ENCODE measurements around the gene RAB26. TPM values are rescaled to one million over a fixed set of nuclear protein-coding genes. Genes with fewer than 3 reads are reported as not detected.
"Not testable (repeated sequence)": the region's sequence is repeated elsewhere in the genome, so short reads cannot be mapped to it uniquely, and the experiment has no call there.

RAB26 gene
- total and polyA plus RNA-seq, 2 experiments from 2014 or later, result 4.1 to 8.7 TPM

GRCh38 chr16:2121325-2121724 lies 27.1 kb upstream of the RAB26 start:
- H3K4me1 ChIP-seq (ENCODE audit: insufficient read depth); H4K20me1 ChIP-seq (replicated peaks; ENCODE audit: insufficient read depth); H2AFZ ChIP-seq; H3K9me3 Mint-ChIP-seq; H3K4me3 Mint-ChIP-seq; H3K27me3 ChIP-seq (ENCODE audit: insufficient read depth); H3K36me3 Mint-ChIP-seq (ENCODE audit: low read depth); H3K27me3 Mint-ChIP-seq (ENCODE audit: insufficient read depth, low read depth, poor library complexity); H3K27ac ChIP-seq (ENCODE audit: low read depth); H3K27ac Mint-ChIP-seq; H3K36me3 ChIP-seq (ENCODE audit: insufficient read depth); H3K4me3 ChIP-seq; H3K4me2 ChIP-seq; H3K9me2 ChIP-seq (ENCODE audit: insufficient read depth); H3F3A ChIP-seq (replicated peaks; ENCODE audit: low read depth): not testable (repeated sequence)
- H3K4me1 Mint-ChIP-seq, result peaks cover 12% of the 10 kb centered on the region
- DNase-seq (ENCODE audit: low spot score) (peak; percentile 56), ATAC-seq (peak; percentile 12)
- peak in 1 of 2 experiments; percentile 42; a peak in 3 of 4 replicates for TF ChIP-seq CTCF (conservative IDR thresholded peaks at IDR 0.05; ENCODE audit: low read depth in 2 of 2)
- H3K79me2 ChIP-seq (replicated peaks; ENCODE audit: insufficient read depth), result peaks cover 20% of the 10 kb centered on the region

GRCh38 chr16:2121853-2122252 lies 26.6 kb upstream of the RAB26 start:
- H3K9me3 Mint-ChIP-seq, result no peaks in the 10 kb centered on the region
- H3K27ac Mint-ChIP-seq, result no peak overlapping the region
- DNase-seq (ENCODE audit: low spot score) (no peak), ATAC-seq (no peak)
- Histone ChIP-seq H3K27me3 (ENCODE audit: insufficient read depth) (no peaks in the 10 kb centered on the region), H3K4me2 (no peak overlapping the region), H3K36me3 (ENCODE audit: insufficient read depth) (no peaks in the 10 kb centered on the region), H2AFZ (no peak overlapping the region), H3K4me1 (ENCODE audit: insufficient read depth) (no peaks in the 10 kb centered on the region), H3F3A (replicated peaks; ENCODE audit: low read depth) (no peaks in the 10 kb centered on the region), H3K9me2 (ENCODE audit: insufficient read depth) (no peaks in the 10 kb centered on the region), H3K4me3 (no peak overlapping the region), H3K27ac (ENCODE audit: low read depth) (no peak overlapping the region; the same call in 1 of the 2 replicates), H3K79me2 (replicated peaks; ENCODE audit: insufficient read depth) (peaks cover 26% of the 10 kb centered on the region), H4K20me1 (replicated peaks; ENCODE audit: insufficient read depth) (no peaks in the 10 kb centered on the region)
- H3K27me3 Mint-ChIP-seq (ENCODE audit: insufficient read depth, low read depth, poor library complexity), result peaks cover 5% of the 10 kb centered on the region
- H3K4me3 Mint-ChIP-seq, result no peak overlapping the region
- H3K4me1 Mint-ChIP-seq, result peaks cover 14% of the 10 kb centered on the region
- H3K36me3 Mint-ChIP-seq (ENCODE audit: low read depth), result no peaks in the 10 kb centered on the region
- TF ChIP-seq REST (IDR thresholded peaks at IDR 0.05; ENCODE audit: unreplicated experiment) (no peak), ZNF462 (CRISPR knock-in tag; IDR thresholded peaks at IDR 0.05) (no peak), ZNF331 (CRISPR knock-in tag; IDR thresholded peaks at IDR 0.05; ENCODE audit: low read depth) (no peak), ZNF114 (CRISPR knock-in tag; IDR thresholded peaks at IDR 0.05) (no peak), JUNB (IDR thresholded peaks at IDR 0.05; ENCODE audit: unreplicated experiment) (no peak), NANOG (IDR thresholded peaks at IDR 0.05; ENCODE audit: borderline replicate concordance) (no peak), EZH2 (IDR thresholded peaks at IDR 0.05; ENCODE audit: low read depth, unreplicated experiment) (no peak), STAT1 (IDR thresholded peaks at IDR 0.05; ENCODE audit: unreplicated experiment) (no peak), CREB1 (CRISPR knock-in tag; IDR thresholded peaks at IDR 0.05; ENCODE audit: low read depth) (no peak), EZH2phosphoT487 (IDR thresholded peaks at IDR 0.05; ENCODE audit: unreplicated experiment) (no peak), POLR2AphosphoS5 (IDR thresholded peaks at IDR 0.05; ENCODE audit: low read depth) (no peak)

All from GM23338 (cell line).